Caco-2 (cell line): ENCODE results near the gene TAPBPL. TPM values are rescaled to one million over a fixed set of nuclear protein-coding genes. Genes with fewer than 3 reads are reported as not detected.

ENCODE experiments used
- BruUV-seq: library from RNA; stranded (reverse); fragments of 400-500 nt; replicated peaks from 2 replicates; lab custom pipeline; 2021; lab: Mats Ljungman, UMichigan
- CTCF ChIA-PET: fragments of 300-600 bp; sonication (Branson Sonifier 250); formaldehyde crosslinking; loops from one replicate; lab custom pipeline; 2022; ENCODE audit warnings: antibody characterized with exemption; lab: Charles Lee
- POLR2A ChIA-PET: fragments of 300-600 bp; sonication (Branson Sonifier 250); formaldehyde crosslinking; loops from one replicate; lab custom pipeline; 2022; ENCODE audit warnings: antibody characterized with exemption; lab: Charles Lee
- DNase-seq, 2 experiments: peaks; one replicate each; pipeline versions ENCODE4 v3.0.0 to v3.0.0-alpha.2; 2020 to 2022
- H3K27me3 ChIP-seq: replicated peaks from 2 replicates; pipeline ENCODE4 v1.6.0; 2011; ENCODE audit warnings: low read length; ENCODE audit not compliant: control insufficient read depth, insufficient read depth
- H3K36me3 ChIP-seq: 2 replicates; pipeline ENCODE4 v1.5.1; 2011; ENCODE audit warnings: low read length; ENCODE audit not compliant: control insufficient read depth, insufficient read depth
- H3K4me1 ChIP-seq: fragments of 250-450 bp; sonication (Bioruptor Pico); 2 replicates; pipeline ENCODE4 v1.5.1; 2020; ENCODE audit warnings: mild to moderate bottlenecking
- H3K4me3 ChIP-seq: 2 replicates; pipeline ENCODE4 v1.5.1; 2011; ENCODE audit warnings: low read depth, mild to moderate bottlenecking, control low read depth, low read length
- H3K9me3 ChIP-seq: fragments of 250-450 bp; sonication (Bioruptor Pico); 2 replicates; pipeline ENCODE4 v1.5.1; 2020; ENCODE audit warnings: mild to moderate bottlenecking, moderate library complexity
- H3K27ac Mint-ChIP-seq: one replicate; pipeline ENCODE4 v1.8.0; 2022; ENCODE audit warnings: mixed read lengths; ENCODE audit not compliant: unreplicated experiment
- H3K27me3 Mint-ChIP-seq: one replicate; pipeline ENCODE4 v1.8.0; 2022; ENCODE audit warnings: mixed read lengths; ENCODE audit not compliant: insufficient read depth, unreplicated experiment
- H3K36me3 Mint-ChIP-seq: one replicate; pipeline ENCODE4 v1.8.0; 2022; ENCODE audit warnings: mild to moderate bottlenecking, mixed read lengths; ENCODE audit not compliant: insufficient read depth, unreplicated experiment
- H3K4me1 Mint-ChIP-seq: one replicate; pipeline ENCODE4 v1.8.0; 2022; ENCODE audit warnings: low read depth, mixed read lengths; ENCODE audit not compliant: unreplicated experiment
- H3K4me3 Mint-ChIP-seq: one replicate; pipeline ENCODE4 v1.8.0; 2022; ENCODE audit warnings: mild to moderate bottlenecking, moderate library complexity, mixed read lengths; ENCODE audit not compliant: unreplicated experiment
- H3K9me3 Mint-ChIP-seq: one replicate; pipeline ENCODE4 v1.8.0; 2022; ENCODE audit warnings: mixed read lengths; ENCODE audit not compliant: unreplicated experiment
- intact Hi-C: fragments of 100-400 bp; cut with micrococcal nuclease; formaldehyde crosslinking; loops from one replicate; pipeline ENCODE4 v1.10.0; 2022; ENCODE audit not compliant: unreplicated experiment
- total RNA-seq: library from RNA; stranded (reverse); gene quantifications from 2 replicates; pipeline ENCODE4 v1.2.3, GENCODE V29; 2022
- TF ChIP-seq, protein P1 (sequence below), 2 experiments: fragments of 200-600 bp in 1 of 2; IDR thresholded peaks; 1 replicate in 1 of 2; 2 replicates in 1 of 2; pipeline versions ENCODE4 v1.5.1 to v1.8.0; 2011 to 2022; ENCODE audit warnings: antibody characterized with exemption in 1 of 2, control low read depth in 1 of 2, inconsistent platforms in 1 of 2, low read depth in 1 of 2, low read length in 1 of 2, mild to moderate bottlenecking in 1 of 2, moderate library complexity in 1 of 2; ENCODE audit not compliant: insufficient read depth in 1 of 2, severe bottlenecking in 1 of 2, unreplicated experiment in 1 of 2

TAPBPL gene
- total RNA-seq, 1 experiment from 2014 or later: 9.7 TPM

DNA sequence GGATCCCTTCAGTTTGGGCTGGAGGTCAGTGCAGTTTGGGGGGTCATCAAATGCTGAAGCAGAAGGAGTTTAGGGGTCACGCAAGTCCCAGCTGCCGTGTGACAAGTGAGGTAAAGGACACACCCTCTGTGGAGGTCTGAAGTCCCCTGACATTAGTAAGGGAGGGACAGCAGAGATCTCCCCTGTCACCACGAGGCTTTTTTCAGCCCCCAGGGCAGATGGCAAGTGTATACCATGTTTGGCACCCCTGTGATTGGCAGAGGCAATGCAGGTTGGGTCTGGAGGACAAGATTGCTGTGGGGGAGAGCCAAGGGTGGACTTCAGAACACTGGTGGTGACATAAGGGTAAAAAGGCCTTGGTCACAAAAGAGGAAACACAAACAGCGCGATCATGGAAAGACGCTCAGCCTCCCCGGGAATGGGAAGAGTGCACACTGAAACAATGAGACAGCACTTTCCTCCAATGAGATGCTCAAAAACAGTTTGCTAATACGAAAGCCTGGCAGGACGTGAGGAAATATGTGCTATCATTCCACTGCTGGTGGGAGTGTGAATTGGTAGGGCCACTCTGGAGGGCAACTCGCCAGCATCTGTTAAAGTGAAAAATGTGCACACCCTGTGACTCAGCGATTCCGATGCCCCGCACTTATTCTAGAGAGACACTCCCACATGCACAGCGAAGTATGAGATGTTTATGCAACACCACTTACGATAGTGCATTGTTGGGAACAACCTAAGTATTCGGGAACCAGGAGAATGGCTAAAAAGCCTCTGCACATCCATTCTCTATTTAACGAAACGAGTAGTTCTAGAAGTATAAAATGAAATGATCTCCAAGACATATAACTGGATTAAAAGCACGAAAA is 21.5 kb upstream of the TAPBPL start:
- intact Hi-C loops: no loop called here
- BruUV-seq: no TSS peak
- CTCF ChIA-PET: no interaction called here

DNA sequence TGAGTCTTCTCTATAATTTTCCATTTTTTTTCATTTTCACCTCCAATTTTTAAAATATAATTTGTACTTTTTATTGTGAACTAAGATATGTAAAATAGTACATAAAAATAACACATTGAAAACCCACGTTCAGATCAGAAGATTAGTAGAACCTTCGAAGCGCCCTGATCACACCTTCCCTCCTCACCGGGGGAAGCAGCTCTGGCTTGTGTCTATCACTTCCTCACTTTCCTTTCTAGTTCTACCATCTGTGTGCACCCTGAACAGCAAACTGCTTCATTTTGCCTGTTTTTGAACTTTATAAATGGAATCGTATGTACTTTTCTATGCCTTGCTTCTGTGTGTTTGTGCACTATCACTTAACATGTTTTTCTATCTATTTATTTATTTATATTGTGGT is 18.9 kb upstream of the TAPBPL start:
- Mint-ChIP-seq H3K27me3 (no peaks in the 10 kb centered on the region), H3K36me3 (no peaks in the 10 kb centered on the region), H3K4me3 (no peak overlapping the region), H3K27ac (no peak overlapping the region), H3K9me3 (no peaks in the 10 kb centered on the region), H3K4me1 (peaks cover 11% of the 10 kb centered on the region)
- intact Hi-C loops: no loop called here
- Histone ChIP-seq H3K4me3 (no peak overlapping the region), H3K27me3 (no peaks in the 10 kb centered on the region), H3K36me3 (no peaks in the 10 kb centered on the region), H3K9me3 (no peaks in the 10 kb centered on the region), H3K4me1 (peaks cover 12% of the 10 kb centered on the region; the same call in 1 of the 2 replicates)
- no TSS peak for BruUV-seq
- ChIA-PET POLR2A (interaction anchor here (0.7 kb wide), 1 partner anchor 38 kb away, joined by 4 read pairs; no protein-coding TSS in a partner anchor), CTCF (interaction anchor here (0.9 kb wide), 1 partner anchor 32 kb away, joined by 3 read pairs; no protein-coding TSS in a partner anchor)
- TF ChIP-seq, protein P1, sequence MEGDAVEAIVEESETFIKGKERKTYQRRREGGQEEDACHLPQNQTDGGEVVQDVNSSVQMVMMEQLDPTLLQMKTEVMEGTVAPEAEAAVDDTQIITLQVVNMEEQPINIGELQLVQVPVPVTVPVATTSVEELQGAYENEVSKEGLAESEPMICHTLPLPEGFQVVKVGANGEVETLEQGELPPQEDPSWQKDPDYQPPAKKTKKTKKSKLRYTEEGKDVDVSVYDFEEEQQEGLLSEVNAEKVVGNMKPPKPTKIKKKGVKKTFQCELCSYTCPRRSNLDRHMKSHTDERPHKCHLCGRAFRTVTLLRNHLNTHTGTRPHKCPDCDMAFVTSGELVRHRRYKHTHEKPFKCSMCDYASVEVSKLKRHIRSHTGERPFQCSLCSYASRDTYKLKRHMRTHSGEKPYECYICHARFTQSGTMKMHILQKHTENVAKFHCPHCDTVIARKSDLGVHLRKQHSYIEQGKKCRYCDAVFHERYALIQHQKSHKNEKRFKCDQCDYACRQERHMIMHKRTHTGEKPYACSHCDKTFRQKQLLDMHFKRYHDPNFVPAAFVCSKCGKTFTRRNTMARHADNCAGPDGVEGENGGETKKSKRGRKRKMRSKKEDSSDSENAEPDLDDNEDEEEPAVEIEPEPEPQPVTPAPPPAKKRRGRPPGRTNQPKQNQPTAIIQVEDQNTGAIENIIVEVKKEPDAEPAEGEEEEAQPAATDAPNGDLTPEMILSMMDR (IDR thresholded peaks at IDR 0.05; ENCODE audit: insufficient read depth in 1 of 2, low read depth in 1 of 2, low read length in 1 of 2, severe bottlenecking in 1 of 2, unreplicated experiment in 1 of 2): no peak
- peak in 1 of 2 experiments; percentile 9 for DNase-seq

More for the DNA sequence above, 21.5 kb upstream of the TAPBPL start:
- peak; percentile 21 to 50 for DNase-seq
- Histone ChIP-seq H3K4me1 (peaks cover 12% of the 10 kb centered on the region; the same call in 1 of the 2 replicates), H3K9me3 (no peaks in the 10 kb centered on the region), H3K4me3 (no peak overlapping the region), H3K27me3 (no peaks in the 10 kb centered on the region), H3K36me3 (no peaks in the 10 kb centered on the region)
- H3K27ac Mint-ChIP-seq: peak overlapping the region; percentile 40
- POLR2A ChIA-PET: no interaction called here
- TF ChIP-seq, protein P1 (IDR thresholded peaks at IDR 0.05; ENCODE audit: insufficient read depth in 1 of 2, low read depth in 1 of 2, low read length in 1 of 2, severe bottlenecking in 1 of 2, unreplicated experiment in 1 of 2): no peak
- no peaks in the 10 kb centered on the region for H3K9me3 Mint-ChIP-seq
- H3K4me3 Mint-ChIP-seq: peak overlapping the region; percentile 18
- no peaks in the 10 kb centered on the region for H3K27me3 Mint-ChIP-seq
- H3K36me3 Mint-ChIP-seq: no peaks in the 10 kb centered on the region
- peaks cover 11% of the 10 kb centered on the region for H3K4me1 Mint-ChIP-seq

DNA sequence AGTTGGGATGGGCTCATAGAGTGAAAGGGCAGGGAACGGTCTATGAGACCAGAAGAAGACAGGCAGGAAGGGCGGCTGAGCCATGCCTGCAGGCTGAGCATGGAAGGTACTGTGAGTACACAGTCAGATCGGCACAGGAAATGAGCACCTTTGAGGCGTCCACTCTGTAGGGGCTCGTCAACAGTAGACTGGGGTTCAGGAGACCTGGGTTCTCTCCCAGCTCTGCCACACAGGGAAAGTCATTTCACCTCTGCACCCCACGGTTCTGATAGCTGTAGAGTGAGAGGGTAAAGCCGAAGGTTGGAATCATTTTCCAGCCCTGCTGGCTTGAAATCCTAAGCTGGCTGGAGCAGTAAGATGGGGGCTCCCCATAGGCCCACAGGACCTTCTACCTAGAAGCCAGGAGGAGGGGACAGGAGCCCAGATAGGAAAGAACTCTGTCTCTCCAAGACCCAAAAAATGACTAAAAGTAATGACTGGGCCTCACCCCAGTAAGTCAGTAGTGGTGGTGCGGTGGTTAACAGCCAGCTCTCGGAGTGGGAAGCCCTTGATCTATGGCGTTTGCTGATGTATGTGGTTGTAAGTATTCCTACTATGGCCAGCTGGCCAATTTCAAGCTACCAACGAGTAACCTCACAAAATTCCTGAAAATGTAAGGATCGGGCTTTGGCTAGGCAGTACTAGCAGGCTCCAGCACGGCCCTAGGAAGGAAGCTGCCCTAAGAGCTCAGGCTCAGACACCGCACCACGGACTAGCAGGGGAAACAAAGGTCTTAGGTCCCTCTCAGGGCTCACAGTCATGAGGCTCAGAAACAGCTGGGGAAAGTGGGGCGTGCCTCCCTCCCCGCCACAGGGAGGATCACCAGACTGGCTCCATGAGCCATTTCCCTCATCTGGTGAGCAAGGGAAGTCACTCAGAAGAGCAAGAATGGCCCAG is 17.4 kb upstream of the TAPBPL start:
- TF ChIP-seq, protein P1 (IDR thresholded peaks at IDR 0.05; ENCODE audit: insufficient read depth in 1 of 2, low read depth in 1 of 2, low read length in 1 of 2, severe bottlenecking in 1 of 2, unreplicated experiment in 1 of 2): no peak
- Mint-ChIP-seq H3K36me3 (no peaks in the 10 kb centered on the region), H3K27me3 (no peaks in the 10 kb centered on the region), H3K9me3 (no peaks in the 10 kb centered on the region), H3K4me3 (no peak overlapping the region), H3K27ac (no peak overlapping the region), H3K4me1 (peaks cover 11% of the 10 kb centered on the region)
- peak in 1 of 2 experiments; percentile 30 for DNase-seq
- no peaks in the 10 kb centered on the region for H3K27me3 ChIP-seq
- H3K4me3 ChIP-seq: no peak overlapping the region
- no peaks in the 10 kb centered on the region for H3K36me3 ChIP-seq
- H3K4me1 ChIP-seq: peaks cover 12% of the 10 kb centered on the region; the same call in 1 of the 2 replicates
- ChIA-PET POLR2A (interaction anchor here (0.6 to 0.9 kb wide), 2 partner anchors 100 to 107 kb away, joined by 3 to 17 read pairs; partner anchors contain the start of gene GAPDH), CTCF (no interaction called here)
- BruUV-seq: no TSS peak
- intact Hi-C loops: no loop called here
- no peaks in the 10 kb centered on the region for H3K9me3 ChIP-seq
